ENCODE results near the gene HDAC3.

DNA sequence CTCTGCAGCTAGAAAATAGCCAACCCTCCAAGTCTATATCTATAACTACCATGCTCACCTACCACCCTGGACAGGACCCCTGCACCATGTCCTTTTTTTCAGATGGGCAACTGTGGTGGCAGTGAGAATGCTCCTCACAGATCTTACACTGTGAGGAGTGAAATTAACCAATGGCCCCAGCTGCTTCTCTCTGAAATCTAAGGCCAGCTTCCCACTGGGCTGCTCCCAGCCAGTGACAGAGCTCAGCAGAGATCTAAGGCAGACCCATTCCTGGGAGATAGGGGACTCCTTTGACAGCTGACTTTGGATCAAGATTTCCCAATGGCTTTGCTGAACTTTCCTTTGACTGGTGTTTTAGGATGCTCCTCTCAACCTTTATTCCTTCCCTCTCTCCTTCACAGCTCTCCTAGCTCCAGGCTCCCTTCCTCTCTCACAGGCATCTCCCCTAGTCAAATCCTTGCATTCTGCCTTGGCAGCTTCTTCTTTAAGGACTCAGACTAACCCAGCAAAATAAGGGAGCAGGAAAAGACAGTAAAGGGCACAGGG lies 47.0 kb upstream of the HDAC3 start:
- TF ChIP-seq EZH2phosphoT487 (IDR thresholded peaks at IDR 0.05; ENCODE audit: borderline replicate concordance, low read length) (no peak), EZH2 (IDR thresholded peaks at IDR 0.05; ENCODE audit: low read length, unreplicated experiment) (no peak)
- TF ChIP-seq, protein P1, sequence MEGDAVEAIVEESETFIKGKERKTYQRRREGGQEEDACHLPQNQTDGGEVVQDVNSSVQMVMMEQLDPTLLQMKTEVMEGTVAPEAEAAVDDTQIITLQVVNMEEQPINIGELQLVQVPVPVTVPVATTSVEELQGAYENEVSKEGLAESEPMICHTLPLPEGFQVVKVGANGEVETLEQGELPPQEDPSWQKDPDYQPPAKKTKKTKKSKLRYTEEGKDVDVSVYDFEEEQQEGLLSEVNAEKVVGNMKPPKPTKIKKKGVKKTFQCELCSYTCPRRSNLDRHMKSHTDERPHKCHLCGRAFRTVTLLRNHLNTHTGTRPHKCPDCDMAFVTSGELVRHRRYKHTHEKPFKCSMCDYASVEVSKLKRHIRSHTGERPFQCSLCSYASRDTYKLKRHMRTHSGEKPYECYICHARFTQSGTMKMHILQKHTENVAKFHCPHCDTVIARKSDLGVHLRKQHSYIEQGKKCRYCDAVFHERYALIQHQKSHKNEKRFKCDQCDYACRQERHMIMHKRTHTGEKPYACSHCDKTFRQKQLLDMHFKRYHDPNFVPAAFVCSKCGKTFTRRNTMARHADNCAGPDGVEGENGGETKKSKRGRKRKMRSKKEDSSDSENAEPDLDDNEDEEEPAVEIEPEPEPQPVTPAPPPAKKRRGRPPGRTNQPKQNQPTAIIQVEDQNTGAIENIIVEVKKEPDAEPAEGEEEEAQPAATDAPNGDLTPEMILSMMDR (conservative IDR thresholded peaks at IDR 0.05; ENCODE audit: low read depth, low read length): no peak

Data from PC-3 (cell line).